ENCODE measurements around the gene ACOXL. TPM values are rescaled to one million over a fixed set of nuclear protein-coding genes. Genes with fewer than 3 reads are reported as not detected.

Gene ACOXL
- total and polyA plus RNA-seq, 9 of the 15 experiments (the other 6 are each of a cell fraction or from before 2014, with no cell fraction given): 0.31 to 0.56 TPM; not detected in 7

DNA sequence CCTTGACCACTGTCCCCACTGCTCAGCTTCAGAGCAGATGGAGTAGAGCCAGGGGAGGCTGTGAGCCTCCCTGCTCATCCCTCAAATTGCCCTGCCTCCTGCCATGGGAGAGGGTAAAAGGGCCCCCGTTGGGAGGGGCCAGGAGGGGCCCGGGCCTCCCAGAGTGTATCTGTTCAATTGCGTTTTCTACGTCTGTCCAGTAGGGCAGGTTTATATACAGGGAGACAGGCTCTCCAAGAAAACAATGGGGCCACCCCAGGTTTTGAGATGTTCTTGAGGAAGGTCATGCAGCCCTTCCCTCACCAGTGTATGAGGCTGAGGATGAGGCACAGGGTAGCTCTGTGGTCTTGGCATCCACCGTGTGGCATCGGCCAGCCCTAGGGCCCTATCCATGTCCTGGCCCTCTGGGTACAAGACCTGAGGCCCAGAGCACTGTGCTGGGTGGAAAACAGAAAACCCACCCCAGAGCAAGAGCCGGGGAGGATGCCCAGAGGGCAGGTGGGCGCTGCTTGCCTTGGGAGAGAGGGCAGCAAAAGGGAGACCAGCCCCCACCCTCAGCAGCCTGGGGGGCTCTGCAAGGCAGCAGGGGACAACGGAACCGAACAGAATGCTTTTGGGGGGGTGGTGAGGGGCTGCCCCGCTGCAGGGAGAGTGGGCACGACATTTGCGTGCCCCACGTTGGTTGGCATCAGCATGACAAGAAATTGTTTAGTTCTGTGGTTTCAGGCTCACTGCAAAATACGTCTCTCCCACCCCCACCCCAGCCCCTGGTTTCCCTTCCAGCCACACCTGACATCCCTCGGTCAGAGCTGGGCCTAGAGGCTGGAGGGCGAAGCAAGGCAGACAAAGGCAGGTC is 141.5 kb downstream of the ACOXL start (continued):
- TF ChIP-seq CHD7 (IDR thresholded peaks at IDR 0.05; ENCODE audit: low read depth, low read length) (no peak), RBM34 (IDR thresholded peaks at IDR 0.05; ENCODE audit: borderline replicate concordance, insufficient read depth, low read length) (no peak), ARNT (IDR thresholded peaks at IDR 0.05) (no peak), ZNF217 (CRISPR knock-in tag; IDR thresholded peaks at IDR 0.05) (no peak), ZNF282 (CRISPR knock-in tag; IDR thresholded peaks at IDR 0.05) (no peak), POLR2AphosphoS5 (IDR thresholded peaks at IDR 0.05; ENCODE audit: control insufficient read depth, insufficient read depth, low read depth, low read length) (no peak), ZNF79 (CRISPR knock-in tag; IDR thresholded peaks at IDR 0.05; ENCODE audit: low read depth) (no peak), ERF (CRISPR knock-in tag; IDR thresholded peaks at IDR 0.05) (no peak), FOXJ3 (CRISPR knock-in tag; IDR thresholded peaks at IDR 0.05) (no peak), HNRNPK (IDR thresholded peaks at IDR 0.05; ENCODE audit: low read depth, low read length, poor library complexity, severe bottlenecking) (no peak), ESRRB (CRISPR knock-in tag; IDR thresholded peaks at IDR 0.05; ENCODE audit: borderline replicate concordance) (no peak)

Measured in K562 (cell line).